Stimulated activated CD4-positive, alpha-beta T cell treated with anti-CD3 and anti-CD28 coated beads, Interleukin-1b, Interleukin-23, amount 100 ng/mL, for 4 hours (primary cell): ENCODE results near the gene LINC01488.

ENCODE experiments used
- DNase-seq, 2 donors: peaks; one replicate each; pipeline ENCODE4 v3.0.0-alpha.2; 2020; ENCODE audit warnings: low read depth in 2 of 2

Gene LINC01488

DNA sequence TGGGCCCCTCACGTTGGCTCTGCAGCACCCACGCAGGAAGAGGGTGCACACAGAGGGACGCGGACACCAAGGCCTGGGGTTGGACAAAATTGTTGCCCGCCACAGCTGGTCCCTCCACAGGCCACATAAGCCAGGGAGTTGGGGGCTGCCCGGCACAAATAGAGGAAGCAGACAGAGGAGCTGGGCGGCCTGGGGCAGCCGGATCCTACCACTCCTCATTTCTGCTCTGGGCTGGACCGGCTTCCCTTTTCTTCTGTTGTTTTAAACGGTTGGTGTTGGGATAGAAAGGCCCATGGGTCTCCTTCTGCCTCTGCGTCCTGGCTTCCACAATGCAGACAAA is 36.4 kb upstream of the LINC01488 start:
- DNase-seq: no peak

- DNase-seq: no peak
Observed at GRCh38 chr11:69446108-69446507, 35.4 kb upstream of the LINC01488 start.

- DNase-seq: no peak
Observed at GRCh38 chr11:69447786-69448185, 33.7 kb upstream of the LINC01488 start.

DNA sequence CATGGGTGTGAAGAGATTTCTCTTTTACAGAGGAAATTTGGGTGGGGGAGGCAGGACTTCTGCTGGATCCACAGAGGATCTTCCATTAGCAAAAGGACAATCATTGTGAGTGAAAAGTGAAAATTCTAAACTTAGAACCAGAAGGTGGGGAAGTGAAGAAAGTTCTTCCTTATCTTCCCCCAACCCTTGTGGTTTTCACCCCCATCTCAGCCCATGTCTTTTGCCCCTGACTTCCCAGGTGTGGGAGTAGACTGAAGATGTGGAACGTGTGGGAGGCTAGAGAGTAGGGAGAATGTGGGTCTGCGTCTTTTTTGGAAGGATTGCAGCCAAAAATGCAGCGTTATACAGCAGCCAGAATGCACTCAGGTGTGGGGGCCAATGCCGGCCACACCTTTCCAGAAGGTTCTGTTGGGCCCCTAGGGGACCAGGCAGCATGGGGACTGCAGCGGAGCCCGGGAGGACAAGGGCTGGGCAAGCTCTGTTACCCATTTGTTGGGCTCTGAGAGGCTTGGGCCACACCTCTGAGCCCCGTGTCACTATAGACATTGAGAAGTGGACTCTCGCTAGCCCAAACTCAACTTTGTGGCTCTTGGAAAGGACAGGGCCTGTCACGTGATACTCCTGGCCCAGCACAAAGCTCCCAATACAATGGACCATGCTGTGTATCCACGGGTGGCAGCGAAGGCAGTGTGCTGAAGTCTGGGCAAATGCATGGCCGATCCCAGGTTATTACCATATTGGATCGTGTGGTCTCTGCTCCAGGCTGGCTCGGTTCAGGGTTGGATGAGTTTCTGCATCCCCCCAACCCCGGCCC is 32.8 kb upstream of the LINC01488 start:
- DNase-seq: no peak

GRCh38 chr11:69449320-69450063 is 32.0 kb upstream of the LINC01488 start:
- no peak for DNase-seq

GRCh38 chr11:69450064-69450856 is 31.2 kb upstream of the LINC01488 start:
- no peak for DNase-seq

GRCh38 chr11:69450857-69451220 is 30.6 kb upstream of the LINC01488 start:
- DNase-seq: no peak

DNA sequence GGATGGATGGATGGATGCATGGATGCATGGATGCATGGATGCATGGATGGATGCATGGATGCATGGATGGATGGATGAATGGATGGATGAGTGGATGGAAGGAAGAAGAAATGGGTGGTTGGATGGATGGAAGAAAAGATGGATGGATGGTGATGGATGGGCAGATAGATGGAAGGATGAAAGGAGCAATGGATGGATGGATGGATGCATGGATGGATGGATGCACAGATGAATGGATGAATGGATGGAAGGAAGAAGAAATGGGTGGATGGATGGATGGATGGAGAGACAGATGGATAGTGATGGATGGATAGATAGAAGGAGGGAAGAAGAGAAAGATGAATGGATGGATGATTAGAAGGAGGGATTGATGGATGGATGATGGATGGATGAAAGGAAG is 30.2 kb upstream of the LINC01488 start:
- no peak for DNase-seq

- no peak for DNase-seq
Observed at GRCh38 chr11:69452206-69452987, 29.1 kb upstream of the LINC01488 start.

DNA sequence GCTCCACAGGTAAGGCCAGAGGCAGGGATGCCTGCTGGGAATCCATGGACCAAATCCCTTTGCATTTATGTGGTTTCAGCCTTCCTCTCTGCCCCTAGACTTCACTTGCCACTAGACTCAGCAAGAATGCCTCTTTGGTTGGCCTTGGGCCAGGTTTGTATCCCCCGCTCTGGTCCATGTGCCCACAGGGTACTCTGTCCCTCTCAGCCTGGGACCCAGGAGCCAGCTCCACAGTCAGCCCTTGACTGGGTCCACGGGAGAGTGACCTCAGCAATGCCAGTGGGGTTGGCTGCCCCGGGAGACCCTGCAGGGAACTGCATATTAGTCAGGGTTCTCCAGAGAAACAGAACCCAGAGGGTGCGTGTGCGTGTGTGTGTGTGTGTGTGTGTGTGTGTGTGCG is 28.3 kb upstream of the LINC01488 start:
- DNase-seq: no peak

DNA sequence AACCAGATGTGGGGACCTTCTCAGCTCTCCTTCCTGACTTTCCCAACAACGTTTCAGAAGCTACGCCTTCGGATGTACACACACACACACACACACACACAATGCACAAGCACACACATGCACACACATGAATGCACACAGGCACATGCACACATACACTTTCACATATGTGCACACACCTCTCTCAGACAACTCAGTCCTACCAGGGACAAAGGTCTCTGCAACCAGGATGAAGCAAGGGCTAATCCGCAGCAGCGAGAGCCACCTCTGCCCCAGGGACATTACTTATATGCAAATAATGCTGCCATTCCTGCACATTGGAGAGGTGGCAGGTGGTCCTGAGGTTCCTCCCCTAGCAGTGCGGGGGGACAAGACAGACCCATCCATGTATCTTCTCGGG is 27.4 kb upstream of the LINC01488 start:
- DNase-seq: no peak

DNA sequence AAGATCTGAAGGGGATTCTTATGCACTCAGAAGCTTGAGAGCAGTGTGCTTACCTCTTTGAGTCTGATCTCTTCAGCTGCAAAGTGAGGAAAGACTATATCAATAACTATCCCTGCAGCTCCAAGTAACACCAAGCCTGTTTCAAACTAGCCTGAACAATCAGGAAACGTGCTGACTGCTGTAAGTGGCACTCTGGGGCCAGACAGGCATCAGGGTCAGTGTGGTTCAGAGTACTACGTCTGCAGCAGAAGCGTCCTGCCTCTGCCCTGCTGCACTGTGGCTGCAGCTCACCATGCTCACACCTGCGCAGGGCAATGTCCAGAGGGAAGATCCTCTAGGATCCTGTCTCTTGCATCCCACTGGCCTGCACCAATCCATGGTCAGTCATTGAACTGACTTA is 25.5 kb upstream of the LINC01488 start:
- DNase-seq: no peak

- DNase-seq: no peak
Observed at GRCh38 chr11:69456712-69457111, 24.8 kb upstream of the LINC01488 start.

DNA sequence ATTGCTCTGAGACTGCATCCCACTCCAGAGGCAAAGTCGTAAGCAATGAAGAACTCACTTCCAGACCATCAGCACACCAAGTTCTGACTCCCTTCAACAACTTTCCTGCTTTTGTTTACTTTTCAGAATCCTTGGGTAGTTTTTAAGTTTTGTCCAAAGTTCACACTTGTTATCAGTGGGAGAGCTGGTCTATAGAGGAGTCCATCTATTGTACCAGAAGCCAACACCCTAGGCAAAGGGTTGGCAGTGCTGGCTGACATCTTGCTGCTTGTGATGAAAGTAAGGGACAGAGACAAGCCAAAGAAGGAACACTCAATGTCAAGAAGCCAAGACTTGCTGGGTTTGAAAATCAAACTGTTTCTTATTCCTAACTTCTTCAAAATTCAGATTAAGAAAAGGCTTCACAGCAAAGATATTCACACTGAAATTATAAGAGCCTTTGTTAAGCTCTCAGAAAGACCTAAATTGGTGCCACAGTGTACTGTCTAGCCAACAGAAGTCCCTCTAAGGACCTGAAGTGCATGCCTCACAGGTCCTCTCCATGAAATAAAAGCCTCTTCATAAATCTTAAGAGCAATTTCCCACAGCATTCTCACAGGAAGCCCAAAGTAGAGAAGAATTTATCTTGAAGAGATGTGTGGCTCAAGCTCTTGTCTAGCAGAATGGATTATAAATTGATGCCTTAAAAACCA is 21.5 kb upstream of the LINC01488 start:
- no peak for DNase-seq

- no peak for DNase-seq
Observed at GRCh38 chr11:69460540-69461257, 20.8 kb upstream of the LINC01488 start.

GRCh38 chr11:69461272-69461962 is 20.0 kb upstream of the LINC01488 start:
- DNase-seq: no peak

DNA sequence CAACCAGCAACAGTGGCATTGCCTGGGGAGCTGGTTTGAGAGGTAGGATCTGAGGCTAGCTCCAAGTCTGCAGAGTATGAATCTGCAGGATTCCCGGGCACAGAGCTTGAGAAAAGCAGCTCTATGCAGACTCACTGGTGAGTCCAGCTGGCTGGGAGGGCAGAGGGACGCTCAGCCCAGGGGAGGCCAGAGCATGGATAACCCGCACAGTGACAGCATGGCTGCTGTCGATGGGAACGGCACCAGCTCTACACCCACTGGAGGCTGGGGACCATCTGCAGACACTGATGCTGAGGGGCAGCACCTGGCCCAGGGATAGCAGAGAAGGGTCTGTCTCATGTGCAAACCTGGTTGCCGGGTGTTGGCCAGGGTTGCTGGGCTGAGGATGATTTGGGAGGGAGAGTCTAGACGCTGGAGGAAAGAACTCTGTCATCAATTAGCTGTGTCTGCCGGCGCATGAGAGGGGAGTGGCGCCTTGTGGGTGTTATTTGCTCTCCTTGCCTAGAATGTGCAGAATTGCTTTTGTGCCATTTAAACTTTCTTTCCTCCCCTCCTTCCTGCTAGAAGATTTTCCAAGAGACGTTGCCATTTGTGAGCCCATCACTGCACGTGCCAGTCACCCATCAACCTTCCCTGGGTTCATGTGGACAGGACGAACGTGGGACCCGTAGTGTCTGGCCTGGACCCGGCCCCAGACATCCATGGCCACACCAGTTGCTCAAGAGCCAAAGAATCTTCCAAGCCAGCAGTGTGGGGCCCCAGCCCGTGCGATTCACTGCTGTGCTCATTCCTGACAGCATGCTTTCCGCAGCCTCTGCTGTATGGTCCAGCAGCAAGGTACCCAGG is 19.1 kb upstream of the LINC01488 start:
- DNase-seq: no peak

DNA sequence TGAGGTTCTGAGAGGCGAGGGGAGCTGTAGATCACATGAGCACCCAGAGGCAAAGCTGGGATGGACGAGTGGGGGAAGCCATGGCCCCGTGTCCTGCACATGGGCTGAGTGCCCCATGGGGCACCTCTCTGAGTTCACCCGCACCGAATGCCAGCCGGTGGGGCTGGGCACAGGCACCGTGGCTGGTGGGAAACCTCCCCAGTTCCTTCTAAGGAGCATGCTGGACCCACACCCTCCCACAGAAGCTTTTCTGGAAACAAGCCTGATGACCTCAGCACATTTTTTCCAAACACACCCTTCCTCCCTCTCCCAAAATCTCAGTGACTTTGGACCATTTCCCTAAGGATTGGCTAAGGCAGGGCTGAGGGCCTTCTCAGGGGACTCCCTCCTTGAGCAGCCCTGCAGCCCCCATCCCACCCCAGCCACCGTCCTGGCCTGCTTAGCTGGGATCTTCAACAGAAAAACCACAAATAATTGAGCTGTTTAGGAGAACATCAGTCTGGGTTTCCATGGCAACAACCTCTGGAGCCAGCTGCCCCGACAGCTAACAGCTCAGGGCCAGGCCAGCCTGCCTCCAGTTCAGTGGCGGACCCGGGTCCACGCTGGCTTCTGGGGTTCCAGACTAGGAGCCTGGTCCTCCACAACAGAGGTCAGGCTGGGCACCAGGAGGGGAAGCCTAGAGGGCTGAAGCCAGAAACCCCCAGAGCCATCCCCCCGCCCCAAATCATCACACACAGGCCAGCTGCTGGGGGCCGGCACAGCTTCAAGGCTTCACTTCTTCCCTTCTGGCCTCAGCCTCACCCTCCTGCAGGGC is 18.1 kb upstream of the LINC01488 start:
- DNase-seq: no peak
